Thyroid gland (tissue), 4 donors: ENCODE results near the gene ANAPC13.

ENCODE experiments used
- POLR2A ChIP-seq, 2 donors: fragments of 450-650 bp; IDR thresholded peaks; one replicate each; pipeline ENCODE4 v1.6.1; 2017; ENCODE audit warnings: antibody characterized with exemption in 2 of 2, mild to moderate bottlenecking in 2 of 2, moderate library complexity in 1 of 2
- TF ChIP-seq, protein P1 (sequence below), 6 experiments: fragments of 200-600 bp in 3 of 6; fragments of 450-650 bp in 3 of 6; sonication (generic) in 3 of 6; IDR thresholded peaks; one replicate each; pipeline ENCODE4 v1.5.1; 2016 to 2019; ENCODE audit warnings: antibody characterized with exemption in 6 of 6, mild to moderate bottlenecking in 2 of 6, inconsistent platforms in 1 of 6, moderate library complexity in 1 of 6

DNA sequence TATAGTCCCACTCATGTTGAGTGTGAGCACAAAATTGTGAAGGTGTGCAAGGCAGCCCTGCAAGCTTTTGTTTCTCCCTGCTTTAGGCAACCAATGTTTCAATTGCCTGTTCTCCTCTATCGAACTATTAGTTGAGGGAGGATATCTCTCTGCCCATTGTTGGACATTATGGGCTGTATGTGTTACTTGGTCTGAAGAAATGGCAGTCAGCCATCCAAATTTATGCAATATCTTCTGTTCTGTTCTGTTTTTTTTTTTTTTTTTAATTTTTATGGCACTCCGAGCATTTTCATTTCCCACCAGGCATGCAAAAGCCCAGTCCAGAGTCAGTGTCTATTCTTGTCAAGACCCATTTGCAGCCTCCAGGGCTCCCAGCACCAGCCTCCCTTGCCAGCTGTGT is 44.0 kb downstream of the ANAPC13 start:
- TF ChIP-seq, protein P1, sequence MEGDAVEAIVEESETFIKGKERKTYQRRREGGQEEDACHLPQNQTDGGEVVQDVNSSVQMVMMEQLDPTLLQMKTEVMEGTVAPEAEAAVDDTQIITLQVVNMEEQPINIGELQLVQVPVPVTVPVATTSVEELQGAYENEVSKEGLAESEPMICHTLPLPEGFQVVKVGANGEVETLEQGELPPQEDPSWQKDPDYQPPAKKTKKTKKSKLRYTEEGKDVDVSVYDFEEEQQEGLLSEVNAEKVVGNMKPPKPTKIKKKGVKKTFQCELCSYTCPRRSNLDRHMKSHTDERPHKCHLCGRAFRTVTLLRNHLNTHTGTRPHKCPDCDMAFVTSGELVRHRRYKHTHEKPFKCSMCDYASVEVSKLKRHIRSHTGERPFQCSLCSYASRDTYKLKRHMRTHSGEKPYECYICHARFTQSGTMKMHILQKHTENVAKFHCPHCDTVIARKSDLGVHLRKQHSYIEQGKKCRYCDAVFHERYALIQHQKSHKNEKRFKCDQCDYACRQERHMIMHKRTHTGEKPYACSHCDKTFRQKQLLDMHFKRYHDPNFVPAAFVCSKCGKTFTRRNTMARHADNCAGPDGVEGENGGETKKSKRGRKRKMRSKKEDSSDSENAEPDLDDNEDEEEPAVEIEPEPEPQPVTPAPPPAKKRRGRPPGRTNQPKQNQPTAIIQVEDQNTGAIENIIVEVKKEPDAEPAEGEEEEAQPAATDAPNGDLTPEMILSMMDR (IDR thresholded peaks at IDR 0.05): no peak
- TF ChIP-seq POLR2A (IDR thresholded peaks at IDR 0.05): no peak
